OCI-LY1 (cell line): ENCODE data around the gene NOA1.

Experiments
- H2AFZ ChIP-seq: fragments of 200-600 bp; sonication (generic), shearing (Covaris generic); 2 replicates; pipeline ENCODE4 v1.6.0; 2014; ENCODE audit warnings: antibody characterized with exemption, mild to moderate bottlenecking, low read length
- H3F3A ChIP-seq: fragments of 200-600 bp; sonication (generic), shearing (Covaris generic); 2 replicates; pipeline ENCODE4 v1.6.0; 2014; ENCODE audit warnings: mild to moderate bottlenecking, antibody characterized with exemption, low read length, moderate library complexity; ENCODE audit not compliant: insufficient read depth
- H3K27ac ChIP-seq: fragments of 200-600 bp; sonication (generic); 2 replicates; pipeline ENCODE4 v1.5.1; 2014; ENCODE audit warnings: low read length, mixed run types, mild to moderate bottlenecking, low read depth; ENCODE audit not compliant: poor library complexity, severe bottlenecking
- H3K27me3 ChIP-seq: fragments of 200-600 bp; sonication (generic); 2 replicates; pipeline ENCODE4 v1.6.0; 2014; ENCODE audit warnings: antibody characterized with exemption, mild to moderate bottlenecking, low read length, moderate library complexity; ENCODE audit not compliant: insufficient read depth
- H3K36me3 ChIP-seq: fragments of 200-600 bp; sonication (generic); 2 replicates; pipeline ENCODE4 v1.6.1; 2014; ENCODE audit warnings: mild to moderate bottlenecking, antibody characterized with exemption, low read length, moderate library complexity, mixed read lengths; ENCODE audit not compliant: insufficient read depth
- H3K4me1 ChIP-seq: fragments of 200-600 bp; sonication (generic); 2 replicates; pipeline ENCODE4 v1.5.1; 2014; ENCODE audit warnings: mild to moderate bottlenecking, low read length, moderate library complexity; ENCODE audit not compliant: insufficient read depth, severe bottlenecking
- H3K4me2 ChIP-seq: fragments of 200-600 bp; sonication (generic), shearing (Covaris generic); 2 replicates; pipeline ENCODE4 v1.6.1; 2014; ENCODE audit warnings: low read length
- H3K4me3 ChIP-seq: fragments of 200-600 bp; sonication (generic); 2 replicates; pipeline ENCODE4 v1.5.1; 2014; ENCODE audit warnings: low read length, low read depth, mild to moderate bottlenecking, mixed read lengths; ENCODE audit not compliant: poor library complexity, severe bottlenecking
- H3K79me2 ChIP-seq: fragments of 200-600 bp; shearing (Covaris generic); 2 replicates; pipeline ENCODE4 v1.6.1; 2016; ENCODE audit warnings: mixed run types, low read length, mixed read lengths; ENCODE audit not compliant: insufficient read depth
- H3K9ac ChIP-seq: fragments of 200-600 bp; sonication (generic), shearing (Covaris generic); 2 replicates; pipeline ENCODE4 v1.6.1; 2014; ENCODE audit warnings: mild to moderate bottlenecking, low read length, mixed read lengths
- H3K9me2 ChIP-seq: fragments of 200-600 bp; sonication (generic), shearing (Covaris generic); 2 replicates; pipeline ENCODE4 v1.6.1; 2014; ENCODE audit warnings: low read depth, mild to moderate bottlenecking, low read length, mixed read lengths
- H3K9me3 ChIP-seq: fragments of 200-600 bp; shearing (Covaris generic); 2 replicates; pipeline ENCODE4 v1.6.1; 2014; ENCODE audit warnings: low read length, mixed read lengths
- H4K20me1 ChIP-seq: fragments of 200-600 bp; sonication (generic), shearing (Covaris generic); 2 replicates; pipeline ENCODE4 v1.6.0; 2016; ENCODE audit warnings: mild to moderate bottlenecking, low read length; ENCODE audit not compliant: insufficient read depth
- CTCF ChIP-seq: fragments of 200-600 bp; sonication (generic), shearing (Covaris generic); IDR thresholded peaks from 2 replicates; pipeline ENCODE4 v1.5.1; 2017; ENCODE audit warnings: mild to moderate bottlenecking, antibody characterized with exemption, low read length, moderate library complexity, mixed read lengths
- EZH2 ChIP-seq: fragments of 200-600 bp; sonication (generic), shearing (Covaris generic); IDR thresholded peaks from 2 replicates; pipeline ENCODE4 v1.8.0; 2017; ENCODE audit warnings: borderline replicate concordance, mixed run types, mild to moderate bottlenecking, antibody characterized with exemption, low read length, moderate library complexity, mixed read lengths

The NOA1 gene

GRCh38 chr4:56986192-56986591 is 8.8 kb upstream of the NOA1 start:
- Histone ChIP-seq H2AFZ (no peak overlapping the region), H3K9ac (no peak overlapping the region), H3K79me2 (peaks cover 79% of the 10 kb centered on the region), H3K27me3 (no peaks in the 10 kb centered on the region), H4K20me1 (peaks cover 3% of the 10 kb centered on the region; the same call in 1 of the 2 replicates), H3K36me3 (peaks cover 85% of the 10 kb centered on the region), H3K9me2 (no peaks in the 10 kb centered on the region), H3K4me2 (no peak overlapping the region), H3K9me3 (no peaks in the 10 kb centered on the region), H3F3A (no peaks in the 10 kb centered on the region), H3K27ac (no peak overlapping the region), H3K4me1 (peaks cover 12% of the 10 kb centered on the region), H3K4me3 (no peak overlapping the region)
- no peak for TF ChIP-seq CTCF
- TF ChIP-seq EZH2: no peak

- Histone ChIP-seq H3K9me3 (no peaks in the 10 kb centered on the region), H3K27me3 (no peaks in the 10 kb centered on the region), H3K36me3 (peaks cover 55% of the 10 kb centered on the region), H3K4me3 (peak overlapping the region; percentile 13), H3F3A (no peaks in the 10 kb centered on the region), H3K4me2 (peak overlapping the region; percentile 20; the same call in 1 of the 2 replicates), H3K27ac (no peak overlapping the region), H3K9ac (no peak overlapping the region), H3K9me2 (no peaks in the 10 kb centered on the region), H3K79me2 (peaks cover 84% of the 10 kb centered on the region), H4K20me1 (peaks cover 3% of the 10 kb centered on the region; the same call in 1 of the 2 replicates), H2AFZ (no peak overlapping the region), H3K4me1 (peaks cover 31% of the 10 kb centered on the region)
- TF ChIP-seq CTCF: no peak
- no peak for TF ChIP-seq EZH2
Observed at GRCh38 chr4:56981795-56982201, 4.4 kb upstream of the NOA1 start.

GRCh38 chr4:56979421-56980072 is 2.1 kb upstream of the NOA1 start:
- Histone ChIP-seq H3K9me3 (no peaks in the 10 kb centered on the region), H3K27me3 (no peaks in the 10 kb centered on the region), H4K20me1 (peaks cover 2% of the 10 kb centered on the region; the same call in 1 of the 2 replicates)

More at GRCh38 chr4:56979421-56980072, 2.1 kb upstream of the NOA1 start:
- Histone ChIP-seq H3K9ac (peak overlapping the region; percentile 91), H3K4me3 (peak overlapping the region; percentile 87), H3K4me1 (peaks cover 48% of the 10 kb centered on the region), H3K27ac (peak overlapping the region; percentile 92), H2AFZ (no peak overlapping the region), H3K9me2 (no peaks in the 10 kb centered on the region), H3K79me2 (peaks cover 79% of the 10 kb centered on the region), H3K36me3 (peaks cover 41% of the 10 kb centered on the region), H3F3A (no peaks in the 10 kb centered on the region), H3K4me2 (peak overlapping the region; percentile 96)
- TF ChIP-seq EZH2 (no peak), CTCF (no peak)
